ENCODE data around the gene HOXA7.

Gene HOXA7

GRCh38 chr7:27146491-27147198 is 9.8 kb downstream of the HOXA7 start:
- DNase-seq (ENCODE audit: low spot score): no peak
- TF ChIP-seq CTCF (IDR thresholded peaks at IDR 0.05; ENCODE audit: borderline replicate concordance, control extremely low read depth, extremely low read depth, insufficient read depth, missing control alignments): no peak
- in situ Hi-C loops (cut with MboI; ENCODE audit: low sequenced_read_pairs, unreplicated experiment): no loop called here

- in situ Hi-C loops (cut with MboI; ENCODE audit: low sequenced_read_pairs, unreplicated experiment): no loop called here
- no peak for TF ChIP-seq CTCF (IDR thresholded peaks at IDR 0.05; ENCODE audit: borderline replicate concordance, control extremely low read depth, extremely low read depth, insufficient read depth, missing control alignments)
- DNase-seq (ENCODE audit: low spot score): no peak
These were observed 10.5 kb downstream of the HOXA7 start for GRCh38 chr7:27145914-27146412.

- peak; percentile 20 for DNase-seq (ENCODE audit: low spot score)
- TF ChIP-seq CTCF (IDR thresholded peaks at IDR 0.05; ENCODE audit: borderline replicate concordance, control extremely low read depth, extremely low read depth, insufficient read depth, missing control alignments): no peak
- in situ Hi-C loops (cut with MboI; ENCODE audit: low sequenced_read_pairs, unreplicated experiment): no loop called here
These were observed 11.1 kb downstream of the HOXA7 start for GRCh38 chr7:27145165-27145913.

GRCh38 chr7:27144781-27145164 is 11.7 kb downstream of the HOXA7 start:
- in situ Hi-C loops (cut with MboI; ENCODE audit: low sequenced_read_pairs, unreplicated experiment): no loop called here

GRCh38 chr7:27143950-27144780 is 12.3 kb downstream of the HOXA7 start:
- in situ Hi-C loops (cut with MboI; ENCODE audit: low sequenced_read_pairs, unreplicated experiment): no loop called here
- peak; percentile 16 for DNase-seq (ENCODE audit: low spot score)
- TF ChIP-seq CTCF (IDR thresholded peaks at IDR 0.05; ENCODE audit: borderline replicate concordance, control extremely low read depth, extremely low read depth, insufficient read depth, missing control alignments): no peak

More at GRCh38 chr7:27144781-27145164, 11.7 kb downstream of the HOXA7 start:
- no peak for DNase-seq (ENCODE audit: low spot score)
- TF ChIP-seq CTCF (IDR thresholded peaks at IDR 0.05; ENCODE audit: borderline replicate concordance, control extremely low read depth, extremely low read depth, insufficient read depth, missing control alignments): no peak

Data from GM13976 (cell line).